H7 (cell line): ENCODE measurements around the gene KIF19. TPM values are rescaled to one million over a fixed set of nuclear protein-coding genes. Genes with fewer than 3 reads are reported as not detected.

Source experiments
- DNase-seq: peaks from one replicate; pipeline ENCODE4 v3.0.0; 2012
- H3K27me3 ChIP-seq: 2 replicates; pipeline ENCODE4 v1.6.0; 2011; ENCODE audit warnings: mild to moderate bottlenecking, low read length; ENCODE audit not compliant: control insufficient read depth, insufficient read depth
- H3K36me3 ChIP-seq: replicated peaks from 2 replicates; pipeline ENCODE4 v1.5.1; 2011; ENCODE audit warnings: low read length; ENCODE audit not compliant: control insufficient read depth, insufficient read depth
- H3K4me3 ChIP-seq: 2 replicates; pipeline ENCODE4 v1.5.1; 2011; ENCODE audit warnings: low read depth, mild to moderate bottlenecking, control low read depth, low read length, moderate library complexity; ENCODE audit not compliant: insufficient read depth
- total RNA-seq: library from RNA; depleted of rRNA; stranded (reverse); fragments of >200 nt; shearing (Covaris generic); gene quantifications from 2 replicates; pipeline ENCODE4 v1.2.3, GENCODE V29; 2014

Gene KIF19
- total RNA-seq, 1 experiment from 2014 or later: 0.52 TPM

DNA sequence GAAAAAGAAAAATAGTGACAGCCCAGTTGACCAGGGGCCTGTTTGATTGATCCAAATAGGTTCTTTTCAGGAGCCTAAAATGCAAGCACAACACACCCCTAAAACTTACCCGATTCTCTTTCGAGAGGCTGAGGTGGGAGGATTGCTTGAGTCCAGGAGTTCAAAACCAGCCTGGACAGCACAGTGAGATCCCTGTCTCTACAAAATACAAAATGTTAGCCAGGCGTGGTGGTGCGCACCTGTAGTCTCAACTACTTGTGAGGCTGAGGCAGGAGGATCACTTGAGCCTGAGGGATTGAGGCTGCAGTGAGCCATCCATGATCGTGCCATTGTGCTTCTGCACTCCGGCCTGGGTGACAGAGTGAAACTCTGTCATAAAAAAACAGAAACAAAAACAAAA is 1.5 kb upstream of the KIF19 start:
- DNase-seq: no peak
- H3K36me3 ChIP-seq: no peaks in the 10 kb centered on the region
- H3K4me3 ChIP-seq: no peak overlapping the region
- H3K27me3 ChIP-seq: peaks cover 19% of the 10 kb centered on the region

DNA sequence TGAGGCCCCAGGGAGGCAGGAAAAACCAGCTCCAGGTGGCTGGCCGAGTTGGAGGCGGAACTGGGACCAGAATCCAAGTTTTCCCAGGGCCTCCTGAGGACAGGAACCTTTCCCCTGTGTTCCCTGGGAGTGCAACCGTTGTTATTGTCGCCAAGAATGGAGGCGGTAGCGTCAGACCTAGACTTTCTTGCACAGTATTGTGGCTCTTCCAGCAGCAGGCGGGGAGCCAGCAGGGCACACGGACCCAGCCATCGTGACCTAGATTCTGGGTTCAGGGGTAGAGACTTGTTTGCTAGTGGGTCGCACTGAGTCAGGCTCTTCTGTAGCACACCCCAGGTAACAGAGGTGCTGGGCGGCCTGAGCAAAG is 667 bp upstream of the KIF19 start:
- Histone ChIP-seq H3K36me3 (no peaks in the 10 kb centered on the region), H3K27me3 (peaks cover 19% of the 10 kb centered on the region), H3K4me3 (peak overlapping the region; percentile 38; the same call in 1 of the 2 replicates)
- DNase-seq: peak; percentile 70

DNA sequence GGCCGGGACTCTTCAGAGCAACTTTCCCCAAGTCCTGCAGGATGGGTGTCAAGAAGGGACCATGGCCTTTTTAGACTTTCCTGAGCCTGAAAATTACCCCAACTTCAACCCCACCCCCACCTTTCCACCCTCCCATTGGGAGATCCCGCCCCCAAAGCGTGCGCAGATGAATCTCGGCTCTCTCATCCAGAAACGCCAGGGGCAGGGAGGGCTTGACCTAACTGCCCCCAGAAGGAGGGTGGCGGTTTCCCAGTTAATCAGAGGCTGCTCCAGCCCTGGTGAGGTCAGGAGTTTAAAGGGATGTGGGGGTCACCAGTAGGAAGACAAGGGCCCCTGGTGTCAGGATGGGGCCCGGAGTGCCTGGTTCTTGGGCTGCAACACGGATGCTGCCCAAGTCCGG is 480 bp downstream of the KIF19 start:
- peaks cover 19% of the 10 kb centered on the region for H3K27me3 ChIP-seq
- no peaks in the 10 kb centered on the region for H3K36me3 ChIP-seq
- DNase-seq: peak; percentile 82
- H3K4me3 ChIP-seq: peak overlapping the region; percentile 40

DNA sequence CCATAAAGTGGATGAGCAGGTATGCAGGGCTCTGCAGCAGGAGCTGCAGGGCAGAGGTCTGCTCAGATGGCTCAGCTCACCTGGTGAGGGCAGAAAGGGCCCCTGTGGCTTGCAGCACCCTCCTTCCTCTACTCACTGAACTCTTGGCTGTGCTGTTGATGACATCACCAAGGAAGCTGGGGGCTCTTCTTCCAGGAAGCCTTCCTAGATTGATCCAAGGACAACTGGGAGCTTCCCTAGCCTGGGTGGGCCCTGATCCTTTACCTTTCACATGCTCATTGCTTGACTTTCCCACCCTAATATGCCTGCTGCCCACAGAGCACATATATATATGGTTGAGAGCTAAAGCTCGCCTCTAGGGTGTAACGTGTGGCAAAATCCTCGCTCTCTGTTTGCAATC is 2.5 kb downstream of the KIF19 start:
- Histone ChIP-seq H3K36me3 (no peaks in the 10 kb centered on the region), H3K4me3 (no peak overlapping the region), H3K27me3 (peaks cover 19% of the 10 kb centered on the region)
- DNase-seq: no peak

DNA sequence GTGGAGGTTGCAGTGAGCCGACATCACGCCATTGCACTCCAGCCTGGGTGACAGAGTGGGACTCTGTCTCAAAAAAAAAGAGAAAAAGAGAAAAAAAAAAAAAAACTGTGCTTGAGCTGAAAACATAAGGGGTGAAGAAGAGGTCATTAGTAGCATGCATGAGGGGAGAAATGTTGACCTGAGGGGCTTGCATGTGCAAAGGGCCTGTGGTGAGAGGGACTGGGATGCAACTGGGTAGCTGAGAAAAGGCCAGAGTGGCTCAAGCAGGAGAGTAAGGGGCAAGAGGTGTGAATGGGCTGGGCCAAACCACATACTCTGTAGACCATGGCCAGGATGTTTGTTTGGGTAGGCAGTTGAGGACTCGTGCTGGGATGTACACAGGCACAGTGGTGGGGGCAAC is 3.4 kb downstream of the KIF19 start:
- no peak for DNase-seq
- Histone ChIP-seq H3K27me3 (peaks cover 19% of the 10 kb centered on the region), H3K4me3 (no peak overlapping the region), H3K36me3 (no peaks in the 10 kb centered on the region)

DNA sequence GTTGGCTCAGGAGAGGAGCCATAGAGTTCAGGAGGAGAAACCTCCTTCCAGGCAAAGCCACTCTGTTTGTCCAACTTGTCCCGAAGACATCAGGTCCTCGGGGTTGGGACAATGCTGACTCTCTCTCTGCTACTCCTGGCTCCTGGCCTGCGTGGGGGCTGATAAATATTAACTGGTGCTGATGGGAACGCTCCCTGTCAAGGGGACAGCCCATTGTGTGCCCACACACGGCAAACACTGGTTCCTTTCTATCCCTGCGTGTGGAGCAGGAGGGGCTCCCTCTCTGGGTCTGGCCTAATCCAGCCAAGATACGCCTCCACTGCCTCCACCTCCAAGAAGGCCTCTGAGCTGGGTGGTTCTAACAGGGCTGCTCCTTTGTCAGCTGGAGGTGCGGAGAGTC is 4.4 kb downstream of the KIF19 start:
- peaks cover 13% of the 10 kb centered on the region for H3K27me3 ChIP-seq
- no peak for DNase-seq
- no peak overlapping the region for H3K4me3 ChIP-seq
- no peaks in the 10 kb centered on the region for H3K36me3 ChIP-seq

DNA sequence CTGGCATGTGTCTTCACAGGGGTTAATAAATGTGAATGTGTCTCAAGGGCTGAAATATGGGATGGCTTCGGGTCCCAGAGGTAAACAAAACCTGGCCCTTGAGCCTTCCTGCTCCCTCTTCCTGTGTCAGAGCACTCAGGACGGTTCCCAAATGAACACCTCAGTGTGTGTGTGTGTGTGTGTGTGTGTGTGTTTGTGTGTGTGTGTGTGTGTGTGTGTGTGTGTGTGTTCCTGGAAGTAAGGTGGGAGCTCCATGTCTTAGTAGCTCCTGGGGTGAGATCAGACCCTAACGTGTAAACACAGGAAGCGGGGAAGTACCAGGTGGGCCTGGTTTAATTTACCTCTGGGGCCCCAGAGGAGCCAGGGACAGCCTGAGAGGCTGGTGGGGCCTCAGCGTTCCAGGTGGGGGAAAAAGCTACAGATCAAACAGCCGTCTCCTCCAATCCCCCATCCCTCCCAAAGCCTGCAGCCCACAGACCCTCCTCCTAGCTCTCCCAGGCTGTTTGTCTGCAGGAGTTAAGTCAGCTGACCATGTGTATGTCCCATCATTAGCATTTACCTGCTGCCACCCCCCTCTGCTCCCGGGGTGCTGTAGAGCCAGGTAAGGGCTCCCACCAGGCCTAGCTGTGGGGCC is 6.1 kb downstream of the KIF19 start:
- H3K36me3 ChIP-seq: no peaks in the 10 kb centered on the region
- no peak overlapping the region for H3K4me3 ChIP-seq
- peaks cover under 1% of the 10 kb centered on the region for H3K27me3 ChIP-seq
- DNase-seq: peak; percentile 75

DNA sequence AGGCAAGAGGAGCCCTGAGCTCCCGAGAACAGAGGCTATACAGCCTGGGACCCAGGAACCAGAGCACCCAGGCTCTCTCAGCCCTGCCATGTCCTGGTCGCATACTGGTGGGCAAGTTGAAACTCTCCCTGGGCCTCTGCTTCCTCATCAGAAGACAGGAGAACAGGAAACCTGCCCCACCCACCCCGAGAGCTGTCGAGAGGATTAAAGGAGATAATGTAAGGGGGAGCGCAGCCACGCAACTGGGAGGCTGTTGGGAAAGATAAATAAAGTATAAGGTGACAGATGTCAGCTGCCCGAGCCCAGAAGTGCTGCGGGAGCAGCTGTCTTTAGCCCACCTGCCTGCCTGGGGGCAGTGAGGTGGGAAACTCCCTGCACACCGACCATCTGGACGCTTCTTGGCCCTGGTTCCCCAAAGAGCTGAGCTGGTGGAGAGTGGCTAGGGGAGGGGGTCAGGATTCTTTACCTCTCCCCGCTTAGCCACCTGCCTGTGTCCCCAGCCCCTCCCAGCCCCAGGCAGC is 6.8 kb downstream of the KIF19 start:
- peak; percentile 62 for DNase-seq
- H3K27me3 ChIP-seq: no peaks in the 10 kb centered on the region; the same call in 1 of the 2 replicates

DNA sequence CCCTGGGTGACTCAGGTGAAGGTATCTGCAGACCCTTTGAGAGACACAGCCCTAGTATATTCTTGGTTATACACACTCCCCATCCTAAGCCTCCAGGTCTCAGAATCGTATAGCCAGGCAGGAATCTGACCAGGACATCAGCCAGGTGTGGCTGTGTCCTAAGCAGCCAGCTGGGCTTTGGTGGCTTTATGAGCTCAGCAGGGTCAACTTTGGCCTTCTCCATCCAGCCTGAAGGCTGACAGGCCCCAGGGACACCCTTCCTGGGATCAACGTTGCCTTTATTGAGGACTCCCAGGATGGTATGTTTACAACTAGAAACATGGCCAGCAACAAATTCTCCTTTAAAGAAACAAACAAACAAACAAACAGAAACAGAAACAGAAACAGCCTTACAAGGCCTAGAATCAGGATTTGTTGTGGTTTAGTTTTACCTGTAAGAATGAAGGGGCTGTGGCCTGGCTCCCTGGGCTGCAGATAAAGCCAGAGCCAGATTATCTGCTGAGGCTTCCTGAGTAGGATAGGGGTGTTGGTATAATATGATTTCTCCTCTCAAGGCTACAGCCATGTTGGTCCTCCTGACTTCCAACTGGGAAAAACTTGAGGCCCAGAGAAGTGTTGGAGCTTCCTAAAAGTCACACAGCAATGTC is 8.5 kb downstream of the KIF19 start:
- no peaks in the 10 kb centered on the region for H3K36me3 ChIP-seq
- no peak for DNase-seq
- no peak overlapping the region for H3K4me3 ChIP-seq
- no peaks in the 10 kb centered on the region for H3K27me3 ChIP-seq

More for the DNA sequence above, 6.8 kb downstream of the KIF19 start:
- Histone ChIP-seq H3K4me3 (no peak overlapping the region), H3K36me3 (no peaks in the 10 kb centered on the region)

DNA sequence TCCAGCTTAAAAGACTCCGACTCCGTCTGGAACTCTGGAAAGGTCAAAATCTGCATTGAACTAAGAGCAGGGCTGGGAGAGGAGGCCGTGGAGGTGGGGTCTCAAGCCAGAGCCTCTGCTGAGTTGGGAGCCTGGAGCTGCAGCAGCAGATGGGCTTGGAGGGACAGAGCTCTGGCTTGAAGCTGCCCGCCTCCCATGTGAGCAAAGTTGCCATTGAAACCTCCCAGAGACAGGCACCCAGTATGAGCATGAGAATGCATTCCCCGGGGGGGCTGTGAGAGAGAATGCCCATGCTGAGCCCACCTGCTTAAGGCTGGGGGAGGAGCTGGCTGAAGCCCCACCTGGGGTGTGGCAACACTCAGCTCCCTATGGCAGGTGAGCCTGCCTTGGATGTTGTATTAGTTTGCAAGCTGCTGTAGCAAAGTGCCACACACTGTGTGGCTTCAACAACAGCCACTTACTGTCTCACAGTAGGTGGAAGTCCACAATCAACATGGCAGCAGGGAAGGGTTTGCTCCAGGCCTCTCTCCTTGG is 9.6 kb downstream of the KIF19 start:
- H3K27me3 ChIP-seq: no peaks in the 10 kb centered on the region
- peak; percentile 73 for DNase-seq
- no peak overlapping the region for H3K4me3 ChIP-seq
- H3K36me3 ChIP-seq: no peaks in the 10 kb centered on the region

DNA sequence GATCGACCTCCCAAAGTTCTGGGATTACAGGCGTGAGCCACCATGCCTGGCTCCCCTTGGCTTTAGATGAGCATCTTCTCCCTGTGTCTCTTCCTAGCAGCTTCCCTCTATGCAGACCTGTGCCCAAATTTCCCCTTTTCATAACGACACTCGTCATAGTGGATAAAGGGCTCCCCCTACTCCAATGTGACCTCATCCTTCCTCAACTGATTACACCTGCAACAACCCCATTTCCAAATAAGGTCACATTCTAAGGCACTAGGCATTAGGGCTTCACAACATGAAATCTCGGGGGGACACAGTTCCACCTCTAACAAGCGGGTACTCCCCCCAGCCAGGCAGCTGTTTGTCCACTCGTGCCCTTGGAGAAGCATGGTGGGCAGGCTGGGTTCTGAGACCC is 10.3 kb downstream of the KIF19 start:
- H3K4me3 ChIP-seq: no peak overlapping the region
- H3K36me3 ChIP-seq: no peaks in the 10 kb centered on the region
- H3K27me3 ChIP-seq: no peaks in the 10 kb centered on the region
- no peak for DNase-seq

DNA sequence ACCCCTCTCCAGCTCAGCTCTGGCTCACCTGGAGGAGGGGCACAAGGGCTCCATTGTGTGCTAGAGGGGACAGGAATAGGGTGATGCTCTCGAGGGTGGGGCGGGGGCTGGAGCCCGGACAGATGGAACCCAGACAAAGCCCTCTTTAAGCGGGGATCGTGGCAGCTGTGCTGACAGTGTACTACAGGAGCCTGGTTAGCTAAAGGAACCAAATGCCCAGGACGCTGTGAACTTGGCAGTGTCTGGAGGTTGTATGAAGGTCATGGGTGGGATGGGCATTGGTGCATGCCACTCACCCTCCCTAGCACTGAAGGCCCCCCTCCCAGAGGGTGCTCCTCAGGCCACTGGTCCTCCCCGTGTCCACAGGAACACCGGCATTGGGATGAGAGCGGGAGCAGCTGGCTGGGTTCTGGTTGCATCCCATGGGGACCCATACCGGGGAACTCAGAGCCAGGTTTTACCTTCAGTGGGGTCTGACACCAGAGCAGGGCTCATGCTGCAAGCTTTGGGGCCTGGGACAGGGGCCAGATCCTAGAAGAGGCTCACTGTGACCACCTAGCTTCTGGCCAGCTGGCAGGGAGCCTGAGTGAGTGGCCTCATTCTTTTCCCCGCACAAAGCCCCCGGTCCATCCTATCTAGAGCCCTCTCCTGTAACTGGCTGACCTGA is 11.9 kb downstream of the KIF19 start:
- peak; percentile 43 for DNase-seq
- no peaks in the 10 kb centered on the region for H3K36me3 ChIP-seq
- H3K4me3 ChIP-seq: no peak overlapping the region
- no peaks in the 10 kb centered on the region for H3K27me3 ChIP-seq

DNA sequence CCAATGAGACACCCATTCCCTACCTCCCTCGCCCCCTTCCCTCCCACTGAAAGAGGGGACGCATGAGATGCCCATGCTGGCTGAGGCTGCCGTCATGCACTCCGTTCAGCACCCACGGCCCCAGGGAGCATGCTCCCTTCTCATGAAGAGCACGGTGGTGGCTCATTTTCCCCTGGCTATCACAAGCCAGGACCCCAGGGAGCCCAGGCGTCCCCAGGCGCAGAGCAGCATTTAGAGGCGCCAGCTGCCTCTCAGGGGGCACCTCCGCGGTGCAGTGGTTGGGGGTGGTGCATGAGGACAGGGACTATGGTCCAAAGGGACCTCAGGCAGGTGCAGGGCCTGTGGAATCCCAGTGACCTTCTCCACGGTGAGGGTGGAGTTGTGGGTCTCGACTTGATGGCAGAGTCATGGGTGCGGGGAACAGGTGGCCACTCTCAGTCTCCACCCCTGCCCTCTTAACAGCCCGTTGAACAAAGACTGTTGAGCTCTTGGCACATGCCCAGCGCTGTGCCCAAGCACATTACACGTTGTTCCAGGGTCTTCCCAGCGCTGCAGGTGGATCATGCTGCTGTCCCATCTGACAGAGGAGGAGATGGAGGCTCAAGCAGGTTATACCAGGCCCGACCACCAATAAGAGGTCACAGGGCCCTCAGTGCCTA is 13.6 kb downstream of the KIF19 start:
- H3K27me3 ChIP-seq: no peaks in the 10 kb centered on the region
- no peak for DNase-seq
- no peak overlapping the region for H3K4me3 ChIP-seq
- H3K36me3 ChIP-seq: no peaks in the 10 kb centered on the region

DNA sequence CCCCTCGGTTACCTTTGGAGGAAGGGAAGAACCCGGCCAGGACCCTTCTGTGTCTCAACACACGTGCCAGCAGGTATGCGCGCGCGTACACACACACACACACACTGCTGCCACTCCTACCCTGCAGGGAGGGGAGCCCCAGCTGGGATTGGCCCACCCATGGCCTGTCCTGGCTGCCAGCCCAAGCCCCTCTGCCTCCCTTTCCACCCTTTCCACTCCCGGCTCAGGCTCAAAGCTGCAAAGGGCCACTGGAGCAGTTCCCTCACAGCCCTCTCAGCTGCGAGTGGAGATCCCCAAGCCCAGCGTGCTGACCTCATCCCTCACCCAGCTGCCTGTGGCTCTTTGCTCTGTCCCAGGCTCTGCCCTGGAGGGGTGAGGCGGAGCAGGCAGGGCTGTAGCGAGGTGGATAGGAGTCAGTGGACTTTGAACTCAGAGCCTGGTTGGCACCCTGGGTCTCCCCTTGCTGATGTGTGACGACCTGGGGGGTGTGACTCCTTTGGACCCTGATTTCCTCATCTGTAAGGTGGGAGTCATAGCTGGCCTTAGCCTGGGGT is 14.5 kb downstream of the KIF19 start:
- Histone ChIP-seq H3K36me3 (no peaks in the 10 kb centered on the region), H3K4me3 (no peak overlapping the region), H3K27me3 (no peaks in the 10 kb centered on the region)
- peak; percentile 73 for DNase-seq
